Upper lobe of left lung (tissue), 6 donors: Measurements from ENCODE around the gene CELA2B. TPM values are rescaled to one million over a fixed set of nuclear protein-coding genes. Genes with fewer than 3 reads are reported as not detected.
"Not testable (repeated sequence)": the region's sequence is repeated elsewhere in the genome, so short reads cannot be mapped to it uniquely, and the experiment has no call there.

Experiments
- ATAC-seq, 2 donors: fragments of 200-7000 bp; cut with Tn5 transposase; one replicate each; pipeline ENCODE4 v1.9.1; 2022; ENCODE audit warnings: mild to moderate bottlenecking in 2 of 2, moderate library complexity in 2 of 2; ENCODE audit not compliant: low FRiP score in 2 of 2
- DNase-seq, 2 donors: peaks; one replicate each; pipeline ENCODE4 v3.0.0-alpha.2; 2019 to 2020
- H3K27ac ChIP-seq, 4 donors: fragments of 200-600 bp; sonication (generic); one replicate each; pipeline ENCODE4 v1.5.1; 2016 to 2019
- H3K27me3 ChIP-seq, 4 donors: fragments of 200-600 bp; sonication (generic); one replicate each; pipeline ENCODE4 v1.5.1; 2017 to 2019
- H3K36me3 ChIP-seq, 4 donors: fragments of 200-600 bp; sonication (generic); one replicate each; pipeline ENCODE4 v1.5.1; 2016 to 2019
- H3K4me1 ChIP-seq, 4 donors: fragments of 200-600 bp; sonication (generic); one replicate each; pipeline ENCODE4 v1.5.1; 2018 to 2019
- H3K4me3 ChIP-seq, 4 donors: fragments of 200-600 bp; sonication (generic); one replicate each; pipeline ENCODE4 v1.5.1; 2017 to 2019; ENCODE audit warnings: mild to moderate bottlenecking in 2 of 4, moderate library complexity in 1 of 4
- H3K9me3 ChIP-seq, 4 donors: fragments of 200-600 bp; sonication (generic); one replicate each; pipeline ENCODE4 v1.5.1; 2018 to 2019
- EP300 ChIP-seq, 4 donors: sonication (generic); formaldehyde crosslinking; IDR thresholded peaks; one replicate each; pipeline ENCODE4 v1.5.1; 2017; ENCODE audit warnings: antibody characterized with exemption in 4 of 4, control low read depth in 2 of 4
- POLR2A ChIP-seq, 4 donors: fragments of 450-650 bp; IDR thresholded peaks; one replicate each; pipeline ENCODE4 v1.5.1; 2016 to 2017; ENCODE audit warnings: antibody characterized with exemption in 4 of 4, mild to moderate bottlenecking in 2 of 4
- POLR2AphosphoS5 ChIP-seq, 2 donors: sonication (generic); formaldehyde crosslinking; IDR thresholded peaks; one replicate each; pipeline ENCODE4 v1.5.1; 2017; ENCODE audit warnings: antibody characterized with exemption in 2 of 2
- WGBS, 2 donors: methylation state at CpG; one replicate each; pipeline ENCODE4 v1.1.5; 2017 to 2018; 5-methylcytosine and 5-hydroxymethylcytosine counted together
- total RNA-seq, 6 donors: library from RNA; depleted of rRNA in 4 of 6; stranded (reverse); fragments of >200 nt in 4 of 6; gene quantifications; one replicate each; pipeline versions ENCODE4 v1.1.0 to v1.2.1, GENCODE V29; 2016 to 2021
- TF ChIP-seq, protein P1 (sequence below), 6 experiments: fragments of 450-650 bp in 4 of 6; fragments of 200-600 bp in 2 of 6; sonication (generic) in 2 of 6; IDR thresholded peaks; one replicate each; pipeline ENCODE4 v1.5.1; 2016 to 2019; ENCODE audit warnings: antibody characterized with exemption in 6 of 6
- donor health status: DM: no; HTN: no; CAD: no; lungs with moderate emphysema.
- donor health status: DM: no; HTN: yes; CAD: no; lungs with severe emphysema.

The CELA2B gene
- total RNA-seq, 6 donors from 2014 or later, result 0.91 to 1.8 (median 1.3) TPM; not detected in 3

GRCh38 chr1:15459771-15460707 is 15.9 kb upstream of the CELA2B start:
- 54 to 62% methylated on average over 10 of the region's 10 CpGs for WGBS, 2 donors
- DNase-seq, result no peak
- Histone ChIP-seq H3K9me3 (no peaks in the 10 kb centered on the region), H3K4me3 (no peak overlapping the region), H3K4me1 (no peaks in the 10 kb centered on the region), H3K36me3 (no peaks in the 10 kb centered on the region), H3K27ac (no peak overlapping the region), H3K27me3 (no peaks in the 10 kb centered on the region)
- ATAC-seq, result no peak
- TF ChIP-seq POLR2AphosphoS5 (IDR thresholded peaks at IDR 0.05) (no peak), EP300 (IDR thresholded peaks at IDR 0.05) (no peak), POLR2A (IDR thresholded peaks at IDR 0.05) (no peak)
- TF ChIP-seq, protein P1, sequence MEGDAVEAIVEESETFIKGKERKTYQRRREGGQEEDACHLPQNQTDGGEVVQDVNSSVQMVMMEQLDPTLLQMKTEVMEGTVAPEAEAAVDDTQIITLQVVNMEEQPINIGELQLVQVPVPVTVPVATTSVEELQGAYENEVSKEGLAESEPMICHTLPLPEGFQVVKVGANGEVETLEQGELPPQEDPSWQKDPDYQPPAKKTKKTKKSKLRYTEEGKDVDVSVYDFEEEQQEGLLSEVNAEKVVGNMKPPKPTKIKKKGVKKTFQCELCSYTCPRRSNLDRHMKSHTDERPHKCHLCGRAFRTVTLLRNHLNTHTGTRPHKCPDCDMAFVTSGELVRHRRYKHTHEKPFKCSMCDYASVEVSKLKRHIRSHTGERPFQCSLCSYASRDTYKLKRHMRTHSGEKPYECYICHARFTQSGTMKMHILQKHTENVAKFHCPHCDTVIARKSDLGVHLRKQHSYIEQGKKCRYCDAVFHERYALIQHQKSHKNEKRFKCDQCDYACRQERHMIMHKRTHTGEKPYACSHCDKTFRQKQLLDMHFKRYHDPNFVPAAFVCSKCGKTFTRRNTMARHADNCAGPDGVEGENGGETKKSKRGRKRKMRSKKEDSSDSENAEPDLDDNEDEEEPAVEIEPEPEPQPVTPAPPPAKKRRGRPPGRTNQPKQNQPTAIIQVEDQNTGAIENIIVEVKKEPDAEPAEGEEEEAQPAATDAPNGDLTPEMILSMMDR (IDR thresholded peaks at IDR 0.05), result no peak

DNA sequence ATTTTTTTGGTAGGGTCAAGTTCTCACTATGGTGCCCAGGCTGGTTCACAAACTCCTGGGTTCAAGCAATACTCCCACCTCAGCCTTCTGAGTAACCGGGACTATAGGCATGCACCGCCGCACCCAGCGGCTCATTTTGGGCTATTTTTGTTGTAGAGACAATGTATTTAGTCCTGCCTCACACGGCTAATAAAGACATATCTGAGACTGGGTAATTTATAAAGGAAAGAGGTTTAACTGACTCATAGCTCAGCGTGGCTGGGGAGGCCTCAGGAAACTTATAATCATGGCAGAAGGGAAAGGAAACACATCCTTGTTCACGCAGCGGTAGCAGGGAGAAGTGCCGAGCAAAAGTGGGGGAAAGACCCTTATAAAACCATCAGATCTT is 15.2 kb upstream of the CELA2B start:
- no peaks in the 10 kb centered on the region for H3K36me3 ChIP-seq
- no peaks in the 10 kb centered on the region for H3K4me1 ChIP-seq
- H3K27ac ChIP-seq, result no peak overlapping the region
- no peak overlapping the region for H3K4me3 ChIP-seq
- DNase-seq (no peak), ATAC-seq (no peak)
- H3K27me3 ChIP-seq, result no peaks in the 10 kb centered on the region
- TF ChIP-seq, protein P1 (IDR thresholded peaks at IDR 0.05), result no peak
- TF ChIP-seq POLR2AphosphoS5 (IDR thresholded peaks at IDR 0.05) (no peak), POLR2A (IDR thresholded peaks at IDR 0.05) (no peak), EP300 (IDR thresholded peaks at IDR 0.05) (no peak)
- no peaks in the 10 kb centered on the region for H3K9me3 ChIP-seq
- WGBS, 2 donors, result 87 to 88% methylated on average over 9 of the region's 9 CpGs

- H3K27ac ChIP-seq, H3K9me3 ChIP-seq, H3K4me3 ChIP-seq, H3K27me3 ChIP-seq, H3K4me1 ChIP-seq, DNase-seq, H3K36me3 ChIP-seq: not testable (repeated sequence)
- ATAC-seq, result peak in 1 of 2 donors; percentile 12
- WGBS, 2 donors, result 53 to 70% methylated on average over 11 to 15 of the region's 15 CpGs
Measured at GRCh38 chr1:15463064-15463800, 12.7 kb upstream of the CELA2B start.

DNA sequence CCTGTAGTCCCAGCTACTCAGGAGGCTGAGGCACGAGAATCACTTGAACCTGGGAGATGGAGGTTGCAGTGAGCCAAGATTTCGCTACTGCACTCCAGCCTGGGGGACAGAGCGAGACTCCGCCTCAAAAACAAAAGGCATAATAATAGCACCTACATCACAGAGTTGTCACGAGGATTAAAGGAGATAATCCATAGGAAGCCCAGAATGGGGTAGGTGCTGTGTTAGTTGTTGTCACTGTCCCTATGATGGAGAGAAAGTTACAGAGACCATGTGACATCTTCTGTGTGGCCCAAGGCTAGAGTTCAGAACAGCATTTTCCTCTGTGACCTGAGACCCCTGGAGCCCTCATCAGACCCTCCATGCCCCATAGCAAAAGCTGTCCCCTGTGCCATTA is 12.0 kb upstream of the CELA2B start:
- not testable (repeated sequence) for H3K9me3 ChIP-seq, H3K4me3 ChIP-seq, H3K4me1 ChIP-seq, DNase-seq, H3K27ac ChIP-seq, H3K27me3 ChIP-seq, ATAC-seq, H3K36me3 ChIP-seq
- WGBS, 2 donors, result 81 to 86% methylated on average over 5 of the region's 5 CpGs

DNA sequence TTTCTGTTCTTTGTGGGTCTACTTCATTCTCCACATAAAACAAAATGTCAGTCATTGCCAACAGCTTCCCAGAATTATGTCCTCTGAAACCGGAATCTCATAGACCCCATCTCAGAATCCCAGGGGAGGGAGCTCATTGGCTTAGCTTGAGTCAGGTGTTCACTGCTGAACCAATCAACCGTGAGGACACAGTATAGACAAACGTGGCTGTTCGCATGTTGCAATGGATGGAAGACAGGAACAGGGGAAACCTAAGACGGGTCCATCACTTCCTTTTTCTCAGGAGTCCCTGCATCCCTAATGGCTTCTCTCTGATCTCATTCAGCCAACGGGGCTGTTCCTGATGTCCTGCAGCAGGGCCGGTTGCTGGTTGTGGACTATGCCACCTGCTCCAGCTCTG is 10.2 kb upstream of the CELA2B start:
- ATAC-seq (peak in 1 of 2 donors; percentile 11), DNase-seq (no peak)
- H3K36me3 ChIP-seq, result no peaks in the 10 kb centered on the region
- TF ChIP-seq EP300 (IDR thresholded peaks at IDR 0.05), result no peak
- TF ChIP-seq, protein P1 (IDR thresholded peaks at IDR 0.05), result no peak
- TF ChIP-seq POLR2AphosphoS5 (IDR thresholded peaks at IDR 0.05), result no peak
- TF ChIP-seq POLR2A (IDR thresholded peaks at IDR 0.05), result no peak
- no peak overlapping the region for H3K4me3 ChIP-seq
- no peak overlapping the region for H3K27ac ChIP-seq
- no peaks in the 10 kb centered on the region for H3K9me3 ChIP-seq
- no peaks in the 10 kb centered on the region for H3K27me3 ChIP-seq
- no peaks in the 10 kb centered on the region for H3K4me1 ChIP-seq
- WGBS, 2 donors, result 39 to 79% methylated on average over 5 to 7 of the region's 7 CpGs

GRCh38 chr1:15466955-15467625 is 8.8 kb upstream of the CELA2B start:
- peak in 1 of 2 donors; percentile 60 for DNase-seq
- whole genome bisulfite sequencing, 2 donors, result 96 to 98% methylated on average over 18 to 22 of the region's 22 CpGs
- not testable (repeated sequence) for H3K27ac ChIP-seq, H3K36me3 ChIP-seq, H3K4me1 ChIP-seq, H3K4me3 ChIP-seq, ATAC-seq, H3K27me3 ChIP-seq, H3K9me3 ChIP-seq
